CD4-positive, alpha-beta T cell treated with Interleukin-2 at 100 ng/mL for 4 hours (primary cell): ENCODE measurements around the gene FNDC3B.

Experiments used
- DNase-seq: peaks from one replicate; pipeline ENCODE4 v3.0.0-alpha.2; 2020; ENCODE audit warnings: low spot score

The FNDC3B gene

DNA sequence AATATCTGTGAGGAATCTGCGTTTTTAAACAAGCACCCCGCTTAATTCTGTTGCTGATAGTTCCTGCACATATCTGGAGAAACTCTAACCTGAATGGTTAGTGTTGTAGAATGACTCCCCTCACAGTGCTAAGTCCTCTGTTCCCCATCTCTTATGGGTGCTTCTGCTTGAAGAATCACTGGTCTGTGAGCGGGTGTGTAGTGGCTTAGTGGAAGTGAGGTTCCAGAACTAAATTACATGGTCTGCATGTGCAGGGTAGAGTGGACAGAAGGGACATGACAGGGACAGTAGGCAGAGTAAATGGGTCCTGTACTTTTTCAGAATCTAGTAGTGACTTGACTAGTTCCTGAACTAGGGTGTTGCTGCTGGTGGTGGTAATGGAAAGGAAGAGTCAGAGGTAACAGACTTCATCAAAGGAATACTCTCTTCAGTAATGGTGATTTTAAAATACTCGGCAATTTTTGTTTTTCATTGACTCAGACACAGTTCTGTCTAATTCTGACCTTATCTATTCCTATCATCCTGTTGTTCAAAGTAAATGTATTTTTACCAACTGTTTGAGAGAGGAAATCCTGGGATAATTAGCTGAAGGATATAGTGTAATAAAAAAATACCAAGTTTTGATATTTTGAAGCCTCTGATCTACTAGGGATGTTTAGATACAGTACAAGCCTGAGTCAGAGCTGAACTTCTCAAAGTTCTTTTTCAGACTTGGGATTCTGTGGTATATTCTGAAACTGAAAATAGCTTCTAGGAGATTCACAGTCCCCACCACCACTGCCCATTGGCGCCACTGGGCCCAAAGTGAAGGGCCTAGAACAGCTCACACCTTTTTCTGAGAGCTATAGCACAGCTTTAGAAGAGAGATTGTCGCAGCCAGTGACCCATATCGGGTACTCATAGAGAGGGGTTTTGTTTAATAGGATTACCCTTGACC, 55.5 kb downstream of the FNDC3B start:
- DNase-seq = peak; percentile 26

- no peak for DNase-seq
Observed at GRCh38 chr3:172096881-172097420, 57.6 kb downstream of the FNDC3B start.

- no peak for DNase-seq
Observed at GRCh38 chr3:172097585-172097984, 58.2 kb downstream of the FNDC3B start.

DNA sequence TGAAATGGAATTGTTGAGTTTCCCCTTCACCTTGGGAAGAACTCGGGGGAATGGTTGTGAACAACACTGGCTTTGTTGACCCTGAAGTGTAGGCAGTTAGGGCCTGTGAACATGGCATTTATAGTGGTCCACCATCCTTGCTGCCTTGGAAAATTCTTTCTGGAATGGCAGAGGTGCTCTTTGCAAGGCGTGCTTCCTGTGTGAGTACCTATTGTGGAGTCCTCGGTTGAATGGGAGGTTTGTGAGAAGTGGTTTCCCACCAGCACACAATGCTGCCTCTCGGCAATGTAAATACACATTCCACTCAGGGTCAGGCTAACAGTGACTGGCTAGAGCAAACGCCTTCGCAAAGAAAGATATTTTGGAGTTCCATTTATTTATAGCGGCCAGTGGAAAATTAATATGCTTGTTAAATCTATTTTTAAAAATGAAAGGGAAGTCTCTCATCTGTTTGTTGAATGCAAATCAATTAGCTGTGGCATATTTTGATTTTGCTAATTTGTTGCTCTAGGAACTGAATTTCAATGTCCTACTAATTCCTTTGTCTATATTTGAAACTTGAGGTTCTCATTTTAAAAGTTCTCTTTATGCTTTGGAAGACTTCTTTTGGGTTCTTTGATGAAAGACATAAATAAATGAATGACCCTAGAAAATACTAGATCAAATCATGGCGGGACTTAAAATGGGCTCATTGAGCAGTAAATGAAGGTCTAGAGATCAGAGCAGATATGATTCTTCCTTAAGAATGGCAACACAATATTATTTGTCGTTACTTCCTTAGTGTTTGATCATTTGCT, 59.5 kb downstream of the FNDC3B start:
- no peak for DNase-seq

DNA sequence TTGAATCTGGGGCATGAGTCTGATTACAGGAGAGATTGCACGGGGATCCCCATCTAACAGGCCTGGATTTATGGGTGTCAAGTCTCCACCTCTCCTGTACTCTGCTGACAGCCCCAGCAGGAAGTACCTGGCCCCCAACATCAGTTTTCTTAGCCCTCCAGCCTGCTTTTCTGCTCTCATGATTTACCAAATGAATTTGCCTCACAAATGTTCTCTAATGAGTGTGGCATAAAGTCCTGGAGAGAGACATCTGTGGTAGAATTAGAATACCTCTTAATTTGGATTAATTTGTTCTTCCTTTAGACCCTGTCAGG, 60.1 kb downstream of the FNDC3B start:
- no peak for DNase-seq

GRCh38 chr3:172100482-172100881, 61.1 kb downstream of the FNDC3B start:
- DNase-seq = no peak

DNA sequence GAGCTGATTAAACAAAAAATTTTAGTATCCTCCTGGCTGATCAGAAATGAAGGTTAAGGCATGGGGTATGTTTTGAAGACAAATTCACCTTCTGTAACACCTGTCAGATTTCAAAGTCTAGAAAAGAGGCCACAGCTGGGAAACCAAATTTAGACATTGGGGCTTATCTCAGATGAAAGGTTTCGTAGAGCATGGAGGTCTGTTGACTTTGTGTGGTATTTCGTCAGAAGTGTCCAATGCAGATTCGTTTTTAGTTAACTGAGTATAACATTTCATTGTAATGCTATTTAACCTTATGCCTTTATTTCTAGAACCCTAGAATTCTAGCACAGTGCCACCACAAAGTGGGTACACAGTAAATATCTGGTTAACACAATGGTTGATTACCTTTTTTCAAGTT, 61.7 kb downstream of the FNDC3B start:
- DNase-seq = no peak

- peak; percentile 49 for DNase-seq
Observed at GRCh38 chr3:172102123-172102882, 62.9 kb downstream of the FNDC3B start.

- DNase-seq = no peak
Observed at GRCh38 chr3:172102883-172103310, 63.5 kb downstream of the FNDC3B start.

DNA sequence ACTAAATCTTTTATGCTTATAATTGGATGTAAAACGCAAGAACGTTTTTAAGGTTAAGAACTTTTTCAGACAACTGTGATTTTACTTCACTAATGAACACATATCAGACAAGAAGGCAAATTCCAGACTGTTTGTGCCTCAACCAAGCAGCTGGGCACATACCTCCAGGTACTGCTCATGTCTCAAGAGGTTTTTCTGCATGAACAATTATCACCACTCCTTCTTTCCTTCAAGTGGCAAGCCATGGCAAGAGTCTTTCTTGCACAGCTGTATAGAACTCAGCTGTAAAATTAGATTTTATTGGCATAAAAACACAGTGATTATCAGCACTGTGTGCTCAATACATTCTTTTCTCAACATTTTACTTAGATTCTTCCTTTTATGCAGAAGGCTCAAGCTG, 64.3 kb downstream of the FNDC3B start:
- DNase-seq = no peak

DNA sequence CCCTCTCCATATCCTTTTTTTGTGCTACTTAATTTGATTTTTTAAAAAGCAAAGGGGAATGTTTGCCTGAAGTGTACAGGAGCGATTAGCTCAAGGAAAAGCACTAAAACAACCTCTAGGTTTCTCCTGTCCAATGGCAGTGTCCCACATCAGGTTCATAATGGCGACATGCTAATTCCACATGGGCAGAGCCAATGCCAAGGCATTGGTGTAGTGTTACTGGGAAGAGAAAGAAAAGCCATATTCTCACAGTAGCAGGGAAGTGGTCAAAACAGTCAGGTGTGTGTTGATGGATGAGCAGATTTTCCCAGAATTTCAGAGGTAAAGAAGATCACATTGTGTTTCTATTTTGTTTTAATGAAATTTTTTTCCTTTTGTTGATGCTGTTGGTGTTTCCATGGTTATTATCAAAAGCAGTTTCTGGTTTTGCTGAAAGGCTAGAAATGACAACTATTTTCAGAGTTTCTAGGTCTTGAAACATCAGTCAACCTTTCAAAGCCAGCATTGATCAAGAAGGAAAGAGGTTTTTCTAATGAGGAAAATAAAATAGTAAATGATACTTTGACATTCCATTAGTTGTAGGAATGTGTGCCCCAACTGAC, 65.2 kb downstream of the FNDC3B start:
- DNase-seq = peak; percentile 38

DNA sequence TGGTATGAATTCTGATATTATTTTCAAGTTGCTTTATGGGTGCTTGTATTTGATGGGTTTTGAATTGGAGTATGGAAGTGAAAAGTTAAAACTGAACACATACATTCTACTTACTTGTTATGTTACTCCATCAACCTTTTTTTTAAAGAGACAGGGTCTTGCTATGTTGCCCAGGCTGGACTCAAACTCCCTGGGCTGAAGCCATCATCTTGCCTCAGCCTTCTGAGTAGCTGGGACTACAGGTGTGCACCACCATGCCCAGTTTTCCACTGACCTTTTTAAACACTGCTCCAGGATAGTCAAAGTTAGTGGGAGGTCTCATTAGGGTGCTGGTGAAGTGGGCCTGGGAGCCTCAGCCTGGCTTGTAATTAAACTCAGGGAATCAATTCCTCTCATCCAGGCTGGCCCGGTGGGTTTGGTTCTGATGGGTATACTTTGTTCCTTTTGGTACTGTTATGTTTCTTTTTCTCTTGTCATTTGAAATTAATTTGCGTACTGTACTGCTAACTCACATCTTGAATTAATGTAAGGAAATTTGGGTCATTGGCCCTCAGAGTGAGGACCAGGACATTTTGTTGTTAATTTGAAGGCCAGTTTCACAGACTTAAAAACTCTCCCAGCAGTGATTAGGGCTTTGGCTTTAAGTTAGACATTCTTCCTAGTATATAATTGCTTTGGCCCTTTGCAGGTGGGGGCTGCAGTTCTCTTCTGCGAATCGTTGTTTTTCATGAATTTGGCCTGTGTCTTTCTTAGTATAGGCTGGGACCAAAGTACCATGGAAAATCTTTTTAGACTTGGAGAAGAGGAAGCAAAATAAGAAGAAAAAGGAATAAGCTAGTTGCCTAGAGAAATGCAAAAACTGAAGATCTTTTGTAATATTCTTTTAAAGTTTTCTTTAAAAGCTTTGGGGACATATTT, 66.9 kb downstream of the FNDC3B start:
- DNase-seq = no peak

DNA sequence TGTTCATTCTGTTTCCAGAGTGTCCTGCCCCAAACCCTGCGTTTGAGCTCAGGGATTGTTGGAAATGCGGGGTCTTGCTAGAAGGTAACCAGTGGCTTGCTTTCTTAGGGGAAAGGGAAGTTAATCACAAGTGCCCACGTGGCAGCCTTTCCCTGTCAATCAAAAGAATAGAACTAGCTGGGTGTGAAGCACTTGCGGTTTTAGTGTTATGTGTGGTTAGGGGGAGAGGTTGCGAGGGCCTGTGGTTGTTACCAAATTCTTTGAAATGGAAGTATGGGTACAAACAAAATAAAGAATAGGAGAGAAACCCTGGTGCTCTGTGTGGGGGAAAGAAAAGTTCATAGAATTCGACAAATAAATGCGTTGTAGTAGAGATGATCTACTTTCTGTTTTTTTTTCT, 67.6 kb downstream of the FNDC3B start:
- peak; percentile 88 for DNase-seq

DNA sequence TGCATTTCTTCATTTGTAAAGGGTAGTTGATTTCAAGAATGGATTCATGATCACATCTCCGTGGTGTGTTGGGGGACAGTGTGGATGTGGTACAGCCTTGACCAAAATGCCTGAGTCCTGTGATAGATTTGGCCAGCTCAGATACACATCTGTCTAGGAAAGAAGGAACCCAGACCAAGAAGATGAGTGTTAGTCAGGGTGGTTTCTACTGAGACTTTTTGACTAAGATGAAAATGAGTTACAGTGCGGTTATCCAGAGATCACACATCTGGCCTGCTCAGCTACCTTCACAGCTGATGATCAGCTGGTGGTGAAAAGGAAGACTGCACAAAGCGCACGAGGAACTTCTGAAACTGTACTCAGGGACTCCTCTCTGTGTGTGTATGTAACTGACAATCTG, 68.0 kb downstream of the FNDC3B start:
- DNase-seq = peak; percentile 79

GRCh38 chr3:172110127-172110779, 70.9 kb downstream of the FNDC3B start:
- DNase-seq = no peak

DNA sequence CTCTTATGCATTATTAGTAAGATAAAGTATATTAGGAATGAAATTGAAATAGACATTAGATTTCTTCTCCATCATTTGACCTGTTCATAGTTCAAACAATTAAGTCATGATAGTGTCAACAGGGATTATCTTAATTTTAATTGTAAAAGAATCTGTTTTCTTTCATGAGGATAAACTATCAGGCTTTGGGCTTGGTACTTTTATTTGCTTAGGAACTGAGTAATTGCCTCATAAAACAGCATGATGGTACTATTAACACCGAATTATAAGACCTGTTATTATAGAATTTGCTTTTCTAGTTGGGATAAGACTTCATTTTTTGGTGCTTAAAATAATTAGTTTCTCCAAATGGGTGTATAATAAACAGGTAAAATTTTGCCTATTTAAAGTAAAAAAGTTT, 71.8 kb downstream of the FNDC3B start:
- no peak for DNase-seq

DNA sequence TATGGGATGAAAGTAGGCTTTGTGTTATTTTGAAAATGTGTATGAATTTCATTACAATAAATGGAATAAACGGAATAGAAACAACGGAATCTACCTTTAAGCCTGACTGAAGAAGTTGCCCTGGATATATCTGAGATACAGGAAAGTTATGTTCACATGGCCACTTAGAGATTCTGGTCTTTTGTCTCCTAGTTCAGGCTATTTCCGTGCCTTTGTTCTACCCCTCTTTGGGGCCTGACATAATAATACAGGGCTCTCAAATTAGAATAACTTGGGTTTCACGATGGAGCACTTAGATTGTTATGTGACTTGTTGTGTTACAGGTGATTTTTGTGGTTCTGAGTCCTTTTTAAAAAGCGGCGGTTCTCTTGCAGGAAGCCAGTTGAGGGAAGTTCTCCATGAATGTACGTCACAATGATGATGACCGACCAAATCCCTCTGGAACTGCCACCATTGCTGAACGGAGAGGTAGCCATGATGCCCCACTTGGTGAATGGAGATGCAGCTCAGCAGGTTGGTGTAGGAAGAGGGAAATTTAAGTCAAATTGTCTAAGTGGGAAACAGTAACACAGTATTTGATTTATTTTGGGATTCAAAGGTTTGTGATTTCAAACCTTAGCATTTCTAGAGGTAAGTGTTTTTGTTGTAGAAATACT, 72.8 kb downstream of the FNDC3B start:
- DNase-seq = no peak

DNA sequence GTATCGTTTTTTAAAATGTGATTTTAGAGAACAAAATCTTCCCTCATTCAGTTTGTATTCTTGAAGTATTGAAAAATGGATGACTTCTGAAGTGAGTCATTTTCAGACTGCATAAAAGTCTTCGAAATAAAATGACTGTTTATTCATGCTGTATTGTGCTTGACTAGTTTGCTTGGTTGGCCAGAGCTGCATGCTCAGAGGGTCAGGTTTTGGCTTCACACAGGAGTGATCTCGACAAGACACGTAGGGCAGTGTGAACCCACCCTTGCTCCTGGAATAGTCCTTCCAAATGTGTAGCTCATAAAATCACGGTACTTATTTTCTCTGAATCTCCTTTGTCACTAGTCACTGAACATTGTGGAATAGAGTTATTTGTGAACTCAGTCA, 73.3 kb downstream of the FNDC3B start:
- no peak for DNase-seq

- no peak for DNase-seq
Observed at GRCh38 chr3:172113710-172114109, 74.3 kb downstream of the FNDC3B start.

DNA sequence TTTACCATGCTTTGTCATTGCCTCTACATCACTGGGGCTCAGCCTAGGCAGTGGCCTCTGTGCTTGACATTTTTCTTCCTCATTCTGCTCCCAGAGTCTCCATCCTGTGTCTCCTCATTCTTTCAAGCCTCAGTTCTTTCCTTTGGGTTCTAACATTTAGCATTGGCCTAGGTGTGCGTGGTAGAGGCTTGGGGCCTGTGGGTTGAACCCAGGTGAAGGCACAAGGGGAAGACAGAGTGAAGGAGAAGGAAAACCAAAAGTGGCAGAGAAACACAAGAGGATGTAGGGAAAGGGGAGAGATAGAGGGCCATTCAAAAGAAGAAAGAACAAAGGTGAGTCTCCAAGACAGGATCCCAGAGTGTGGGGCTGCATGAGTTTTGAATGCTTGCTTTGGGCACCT, 75.7 kb downstream of the FNDC3B start:
- DNase-seq = no peak
